Activated CD4-positive, alpha-beta T cell treated with anti-CD3 and anti-CD28 coated beads for 24 hours (primary cell): ENCODE data around the gene TSPAN18.
A peak's percentile ranks its signal among the peaks of the same experiment; 100 is the strongest.

ENCODE experiments used
- DNase-seq, 2 donors: peaks; one replicate each; pipeline ENCODE4 v3.0.0-alpha.2; 2020; ENCODE audit warnings: low read depth in 2 of 2

The TSPAN18 gene

DNA sequence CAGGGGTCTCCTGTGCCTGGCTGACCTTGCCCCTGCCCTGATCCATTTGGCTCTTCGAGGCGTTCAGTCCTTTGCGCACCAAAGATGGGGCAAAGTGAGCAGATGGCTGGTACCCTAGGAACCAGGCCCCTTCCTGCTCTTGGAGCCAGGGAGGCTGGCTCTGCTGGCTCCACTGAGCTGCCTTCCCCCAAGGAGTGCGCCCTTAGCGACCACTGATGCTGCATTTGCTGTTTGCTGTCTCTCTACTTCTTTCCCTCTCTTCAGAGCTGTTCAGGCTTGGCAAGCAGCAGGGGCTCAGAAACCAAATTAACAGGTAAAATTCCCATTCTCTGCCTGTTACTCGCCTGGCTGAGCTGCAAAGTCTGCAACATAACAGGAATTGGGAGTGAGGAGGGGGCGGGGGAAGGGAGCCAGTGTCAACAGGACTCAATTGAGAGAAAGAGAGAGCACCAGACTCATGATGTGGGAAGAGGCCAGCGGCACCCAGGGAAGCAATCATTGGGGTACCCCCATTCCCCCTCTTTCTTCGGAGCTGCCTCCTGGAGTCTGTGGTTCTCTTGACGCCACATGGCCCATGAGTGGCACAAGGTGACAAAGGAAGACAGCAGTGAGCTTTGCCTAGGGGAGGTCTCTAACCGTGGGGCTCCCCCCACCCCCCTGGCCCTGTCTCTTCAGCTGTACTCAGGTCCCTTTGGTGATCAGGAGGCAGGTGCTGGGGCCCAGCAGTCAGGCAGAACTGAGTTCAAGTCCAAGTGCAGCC lies 121.6 kb downstream of the TSPAN18 start:
- DNase-seq, result no peak

DNA sequence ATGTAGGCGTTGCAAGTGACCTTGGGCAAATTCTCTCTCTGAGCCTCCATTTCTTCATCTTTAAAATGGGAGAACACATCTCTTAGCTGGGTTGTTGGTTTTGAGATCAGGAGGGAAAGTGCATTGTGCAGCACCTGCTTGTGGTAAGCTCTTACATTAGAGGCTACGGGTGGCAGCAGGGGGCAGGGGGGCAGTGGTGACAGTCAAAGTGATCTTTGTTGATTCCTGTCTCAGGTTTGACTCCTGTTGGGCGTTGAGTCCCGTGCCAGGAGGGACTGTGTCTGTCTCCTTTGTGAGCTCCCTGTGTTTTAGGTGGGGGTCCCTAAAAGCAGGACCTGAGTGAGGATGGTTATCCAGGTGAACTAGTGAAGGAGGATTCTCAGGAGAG lies 122.2 kb downstream of the TSPAN18 start:
- no peak for DNase-seq

DNA sequence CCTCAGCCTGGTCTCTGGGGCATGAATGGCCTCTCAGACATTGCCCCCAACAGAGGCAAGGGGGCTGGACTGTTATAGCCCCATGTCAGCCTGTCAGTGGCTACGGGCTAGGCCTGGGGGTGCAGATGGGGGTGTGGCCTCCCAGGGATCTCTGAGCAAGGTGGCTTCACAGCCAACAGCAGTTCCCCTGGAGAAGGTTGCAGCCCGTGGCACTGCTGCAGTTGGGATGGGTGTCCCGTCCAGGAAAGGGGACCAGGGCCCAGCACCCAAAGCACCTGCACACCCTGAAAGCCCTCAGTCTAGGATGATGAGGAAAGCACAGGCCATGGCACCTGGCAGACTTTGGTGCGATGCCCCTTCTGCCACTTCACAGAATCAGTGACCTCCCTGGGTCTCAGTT lies 122.7 kb downstream of the TSPAN18 start:
- no peak for DNase-seq

DNA sequence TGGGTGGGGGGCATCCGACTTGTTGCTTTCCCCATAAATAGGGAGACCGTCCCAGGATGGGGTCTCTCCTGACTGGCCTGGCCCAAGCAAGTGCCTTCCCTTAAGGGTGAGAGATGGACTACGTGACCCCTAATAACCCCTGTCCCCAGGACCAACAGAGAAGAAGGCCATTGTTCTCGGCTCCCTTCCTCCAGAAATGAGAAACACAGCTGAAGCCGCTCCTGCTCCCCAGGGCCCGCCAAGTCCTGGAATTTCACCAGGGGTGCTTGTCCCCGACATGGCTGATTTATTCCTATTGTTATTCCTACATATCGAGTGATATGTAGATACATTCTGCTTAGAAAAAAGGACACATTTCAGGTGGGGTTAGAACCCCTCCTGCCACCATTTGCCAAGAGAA lies 123.2 kb downstream of the TSPAN18 start:
- no peak for DNase-seq

DNA sequence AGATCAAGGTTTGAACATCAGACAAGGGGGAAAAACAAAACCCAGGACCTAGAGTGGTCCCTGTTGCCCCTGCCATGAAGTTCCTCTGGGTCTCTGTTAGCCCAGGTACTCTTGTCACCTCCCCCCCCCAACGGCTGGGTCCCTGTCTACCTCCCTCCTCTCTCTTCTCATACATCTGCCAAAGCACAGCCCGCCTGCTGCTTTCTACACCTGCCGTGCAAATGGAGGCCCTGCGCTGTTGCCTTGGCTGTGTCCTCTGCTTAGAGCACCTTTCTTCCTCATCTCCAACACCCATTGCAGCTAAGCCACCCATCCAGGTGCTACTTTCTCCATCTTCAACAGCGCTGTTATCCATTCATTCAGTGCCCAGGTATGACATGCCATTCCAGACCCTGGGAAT lies 124.7 kb downstream of the TSPAN18 start:
- no peak for DNase-seq

DNA sequence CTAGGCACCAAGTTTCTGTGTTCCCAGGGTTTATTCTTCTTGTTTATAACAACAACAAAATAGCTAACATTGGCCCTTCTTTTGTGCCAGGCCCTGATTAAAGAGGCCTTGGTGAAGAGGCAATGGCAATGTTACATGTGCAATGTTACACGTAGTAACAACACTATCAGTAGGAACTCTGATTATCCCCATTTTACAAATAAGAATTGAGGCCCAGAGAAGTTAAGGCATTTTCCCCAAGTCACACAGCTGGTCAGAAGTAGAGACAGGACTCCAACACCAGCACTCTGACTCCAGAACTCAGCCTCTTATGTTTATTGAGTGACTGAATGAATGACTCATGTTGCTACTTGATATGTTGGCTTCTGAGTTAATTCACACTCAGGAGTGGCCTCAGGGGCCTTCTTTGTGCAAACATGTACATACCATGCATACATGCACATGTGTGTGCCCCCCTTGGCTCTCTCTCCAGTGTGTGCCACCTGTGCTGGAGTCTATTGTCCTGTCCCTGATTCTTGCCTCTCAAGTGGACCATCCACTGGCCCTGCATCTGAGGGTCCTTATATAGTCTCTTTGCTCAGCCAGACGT lies 125.5 kb downstream of the TSPAN18 start:
- no peak for DNase-seq

DNA sequence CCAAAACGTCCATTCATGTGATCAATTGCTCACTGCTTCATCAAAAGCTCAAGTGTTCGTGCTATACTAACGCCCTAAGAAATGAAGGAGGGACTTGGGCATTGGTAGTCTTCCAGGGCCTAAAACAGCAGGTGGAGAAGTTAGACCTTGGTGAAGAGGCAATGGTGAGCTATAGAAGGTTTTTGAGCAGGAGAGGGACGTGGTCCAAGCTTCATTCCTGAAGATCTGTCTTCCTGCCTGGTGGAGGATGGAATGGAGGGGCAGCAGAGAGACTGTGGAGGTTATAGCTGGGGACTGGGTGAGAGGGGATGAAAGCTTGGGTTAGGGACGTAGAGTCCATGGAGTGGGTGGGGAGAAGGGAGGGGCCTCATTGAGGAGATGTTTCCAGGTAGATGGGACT lies 126.2 kb downstream of the TSPAN18 start:
- DNase-seq, result no peak

DNA sequence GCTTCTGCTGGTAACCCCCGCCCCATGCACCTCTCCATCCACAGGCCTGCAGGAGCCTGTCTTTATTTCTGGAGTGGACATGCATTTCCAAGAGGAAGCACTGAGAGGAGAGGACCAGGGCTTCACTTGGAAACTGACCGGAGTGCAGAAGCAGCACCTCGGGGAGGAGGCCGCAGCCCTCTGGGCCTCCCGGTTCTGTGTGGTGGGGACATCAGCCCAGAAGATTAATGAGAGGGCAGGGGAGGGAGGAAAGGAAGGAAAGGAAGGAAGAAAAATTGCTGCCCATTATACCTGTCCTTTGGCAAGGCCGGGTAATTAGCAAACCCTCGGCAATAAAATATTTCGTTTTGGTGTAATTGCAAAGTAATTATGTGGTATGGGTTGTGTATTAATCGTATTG lies 126.9 kb downstream of the TSPAN18 start:
- no peak for DNase-seq

DNA sequence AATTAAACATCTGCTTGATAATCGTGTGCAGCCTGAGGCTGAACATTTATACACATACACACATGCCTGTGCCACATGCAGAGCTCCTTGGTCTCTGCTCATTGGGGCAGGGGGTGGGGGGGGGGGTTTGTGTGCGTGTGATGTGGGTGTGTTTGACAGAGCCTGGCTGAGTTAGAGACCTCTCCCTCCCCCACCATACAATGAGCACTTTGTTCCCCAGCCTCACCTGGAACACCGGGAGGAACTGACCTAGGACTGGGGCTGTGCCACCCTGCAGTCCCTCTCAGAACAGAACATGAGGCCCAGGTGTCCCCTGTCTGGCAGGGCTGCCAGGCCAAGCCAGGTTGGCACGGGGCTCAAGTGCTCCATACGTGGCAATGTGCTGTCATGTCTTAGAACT lies 127.3 kb downstream of the TSPAN18 start:
- DNase-seq, result no peak

DNA sequence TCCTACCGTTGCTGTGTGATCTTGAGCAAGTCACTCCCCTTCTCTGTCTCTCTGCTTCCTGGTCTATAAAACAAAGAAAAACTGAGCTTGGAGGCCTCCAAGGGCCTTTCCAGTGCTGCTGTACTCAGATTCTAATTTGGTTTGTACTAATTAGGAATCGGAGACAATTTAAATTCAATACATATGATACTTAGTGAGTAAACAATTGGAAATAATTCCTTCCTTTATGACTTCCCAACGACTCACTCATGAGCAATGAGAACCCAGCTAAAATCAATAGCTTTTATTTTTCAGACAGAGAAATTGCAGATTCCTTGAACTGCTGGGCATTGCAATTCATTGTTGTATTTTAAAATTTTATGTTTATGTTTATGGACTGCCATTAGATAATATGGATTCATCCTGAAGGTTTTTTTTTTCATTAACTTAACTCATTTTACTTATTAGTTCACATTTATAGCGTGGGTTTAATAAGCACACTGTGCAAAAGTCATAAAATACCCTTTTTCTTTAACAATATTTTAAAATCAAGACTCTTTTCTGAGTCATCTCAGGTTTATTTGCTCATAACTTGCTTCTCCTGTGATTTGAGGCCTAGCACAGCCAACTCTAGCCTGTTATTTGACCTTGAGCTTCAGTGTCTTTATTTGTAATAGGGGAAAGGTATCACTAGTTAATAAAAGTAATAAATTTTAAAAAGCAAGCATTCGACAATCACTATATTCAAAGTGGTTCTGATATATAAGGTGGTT lies 128.2 kb downstream of the TSPAN18 start:
- DNase-seq, result no peak

DNA sequence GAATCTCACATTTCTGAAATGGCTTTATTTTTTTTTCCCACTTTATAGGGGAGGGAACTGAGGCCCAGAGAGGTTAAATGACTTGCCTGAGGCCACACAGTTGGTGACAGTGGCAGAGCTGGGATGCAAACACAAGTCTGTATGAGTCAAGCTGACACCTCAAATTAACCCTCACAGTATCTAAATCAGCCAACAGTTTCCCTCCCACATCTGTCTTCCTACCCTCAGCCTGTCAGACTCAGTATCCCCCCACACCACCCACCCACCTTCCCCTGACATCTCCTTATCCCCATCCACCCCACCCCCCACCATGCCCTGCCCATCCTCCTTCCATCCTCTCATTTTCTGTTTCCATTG lies 128.7 kb downstream of the TSPAN18 start:
- DNase-seq, result no peak

DNA sequence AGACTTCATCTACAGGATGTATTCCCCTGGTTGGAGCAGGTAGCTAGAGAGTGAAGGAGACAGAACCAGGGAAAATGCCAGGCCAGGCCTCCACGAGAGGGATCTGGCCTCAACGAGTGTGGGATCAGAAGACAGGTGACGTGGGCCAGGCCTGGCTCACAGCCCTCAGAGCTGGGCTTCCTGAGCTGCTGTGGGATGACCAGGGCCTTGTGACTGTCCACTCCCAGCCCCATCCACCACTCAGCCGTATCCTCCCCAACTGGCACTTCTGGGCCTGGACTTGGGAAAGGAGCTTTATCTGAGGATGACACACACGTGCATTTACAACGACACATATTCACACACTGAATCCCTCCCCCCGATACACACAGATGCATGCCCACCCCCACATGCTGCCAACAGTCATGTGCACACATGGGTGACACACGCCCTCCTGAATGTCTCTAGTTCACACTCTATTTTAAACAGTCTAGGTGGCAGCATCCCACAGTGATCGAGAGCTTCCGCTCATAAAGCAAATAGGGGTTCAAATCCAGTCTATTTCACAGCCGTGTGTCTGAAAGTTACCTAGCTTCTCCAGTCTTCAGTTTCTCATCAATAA lies 130.8 kb downstream of the TSPAN18 start:
- no peak for DNase-seq

DNA sequence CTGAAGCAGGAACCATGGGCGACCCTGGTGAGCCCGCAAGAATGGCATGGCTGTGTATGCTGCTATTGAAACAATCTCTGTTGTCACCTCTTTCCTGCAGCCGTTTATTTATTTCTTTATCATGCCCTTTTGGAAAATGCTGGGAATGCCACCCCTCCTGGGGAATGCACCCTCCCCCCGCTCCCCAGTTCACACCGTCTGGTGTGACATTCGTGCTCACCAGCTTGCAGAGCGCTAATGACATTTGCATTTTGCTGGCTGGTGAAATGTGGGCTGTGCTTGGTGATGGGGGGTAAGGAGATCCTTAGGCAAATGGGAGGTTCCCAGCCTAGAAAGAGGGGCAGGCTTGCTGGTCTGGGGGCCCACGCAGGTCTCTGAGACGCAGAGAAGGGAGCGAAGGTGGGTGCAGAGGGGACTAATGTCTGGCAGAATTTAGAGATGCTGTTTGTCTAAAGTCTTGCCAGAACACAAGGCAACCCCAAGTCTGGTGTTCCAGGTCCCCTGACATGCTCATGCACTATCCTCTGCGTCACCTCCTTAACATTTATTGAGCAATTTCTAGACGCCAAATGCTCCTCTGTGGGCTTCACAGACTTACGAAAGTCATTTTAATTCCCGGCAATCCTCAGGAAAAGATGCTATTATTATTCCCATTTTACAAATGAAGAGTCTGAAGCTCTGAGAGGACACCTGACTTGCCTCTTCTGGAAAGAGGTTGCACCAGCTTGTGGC lies 132.2 kb downstream of the TSPAN18 start:
- DNase-seq, result no peak

DNA sequence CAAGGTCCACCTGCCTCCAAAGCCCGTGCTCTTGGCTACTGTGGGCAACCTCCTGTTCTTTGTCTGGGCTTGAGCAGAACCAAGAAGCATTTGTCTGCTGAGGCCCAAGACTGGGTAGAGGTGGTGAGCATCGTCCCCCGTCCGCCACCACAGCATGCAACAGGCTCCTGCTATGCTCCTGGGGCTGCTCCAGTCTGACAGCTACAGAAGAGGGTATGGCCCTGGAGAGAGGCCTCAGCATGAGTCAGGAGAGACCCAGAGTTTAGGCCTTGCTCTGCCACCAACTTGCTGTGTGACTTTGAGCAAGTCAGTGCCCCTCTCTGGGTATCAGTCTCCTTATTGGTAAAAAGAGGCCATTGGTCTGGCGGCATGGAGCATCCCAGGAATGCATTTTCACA lies 132.8 kb downstream of the TSPAN18 start:
- no peak for DNase-seq

DNA sequence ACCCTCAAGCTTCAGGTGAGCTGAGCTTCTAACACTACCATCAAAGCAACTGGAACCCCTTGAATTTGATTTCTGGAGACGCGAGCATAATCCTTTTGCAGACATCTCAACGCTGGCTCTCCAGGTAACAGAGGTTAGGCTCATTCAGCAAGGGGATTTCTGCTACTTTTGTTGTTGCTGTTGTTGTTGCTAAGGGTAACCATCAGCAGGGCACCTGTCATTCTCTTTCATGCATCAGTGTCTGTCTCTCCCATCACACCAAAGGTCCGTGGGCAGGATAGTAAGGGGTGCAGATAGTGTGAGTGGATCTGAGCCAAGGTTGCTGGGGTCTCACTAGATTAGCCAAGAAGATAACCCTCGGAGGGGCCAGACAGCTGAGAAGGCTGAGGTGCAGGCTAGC lies 133.6 kb downstream of the TSPAN18 start:
- DNase-seq, result no peak

DNA sequence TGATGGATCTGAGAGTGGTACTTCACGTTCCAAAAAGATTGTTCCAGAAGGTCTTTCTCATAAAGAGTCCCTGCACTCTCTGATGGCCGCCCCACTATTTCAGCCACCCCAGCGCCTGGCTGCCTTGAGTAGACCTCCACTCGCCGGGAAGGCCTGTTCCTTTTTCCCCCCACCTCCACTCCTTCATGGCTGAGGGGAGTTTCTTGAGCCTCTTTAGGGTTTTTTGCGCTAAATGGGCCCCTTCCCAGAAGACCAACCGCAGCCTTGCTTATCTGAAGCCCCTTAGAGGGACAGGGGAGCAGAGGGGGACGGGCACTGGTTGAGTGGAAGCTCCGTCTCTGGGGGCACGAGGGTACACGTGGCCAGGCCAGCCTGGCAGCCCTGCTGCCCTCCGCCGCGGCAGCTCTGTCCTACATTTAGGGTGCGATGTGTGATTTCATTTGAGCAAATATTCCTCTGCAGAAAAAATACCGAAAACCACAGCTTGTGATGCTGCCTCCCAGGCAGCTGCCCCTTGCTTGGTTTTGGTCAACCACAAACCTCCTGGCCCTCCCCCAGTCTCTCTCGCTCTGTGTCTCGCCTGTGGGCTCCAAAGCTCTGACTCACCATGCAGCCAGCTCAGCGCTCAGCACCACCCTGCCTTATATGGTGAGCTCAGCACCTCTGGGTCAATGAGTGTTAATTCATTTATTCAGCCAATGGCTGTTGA lies 135.2 kb downstream of the TSPAN18 start:
- DNase-seq, result peak; percentile 64 to 75

DNA sequence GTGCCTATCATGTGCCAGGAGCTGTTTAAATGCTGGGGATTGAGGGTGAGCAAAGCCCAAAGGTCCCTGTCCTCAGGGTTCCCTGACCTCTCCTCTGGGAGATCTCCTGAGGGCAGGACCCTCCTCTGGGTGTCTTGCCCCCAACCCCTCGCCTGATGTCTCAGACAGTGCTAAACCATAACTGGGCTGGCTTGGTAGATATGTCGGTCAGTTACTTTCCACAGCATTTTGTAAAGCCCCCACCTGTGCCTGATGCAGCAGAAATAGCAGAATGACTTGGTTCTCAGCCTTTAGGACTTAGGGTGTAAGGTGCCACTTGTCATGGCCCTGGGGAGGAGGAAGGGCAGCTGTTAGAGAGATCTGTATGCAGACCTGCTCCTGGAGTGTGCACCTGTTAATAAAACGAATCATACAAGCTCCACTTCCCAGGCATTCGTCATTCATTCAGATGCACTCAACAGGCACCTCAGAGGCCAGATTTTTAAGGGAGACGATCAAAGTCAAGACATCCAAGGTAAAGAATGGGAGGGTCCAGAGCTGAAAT lies 135.9 kb downstream of the TSPAN18 start:
- DNase-seq, result no peak

DNA sequence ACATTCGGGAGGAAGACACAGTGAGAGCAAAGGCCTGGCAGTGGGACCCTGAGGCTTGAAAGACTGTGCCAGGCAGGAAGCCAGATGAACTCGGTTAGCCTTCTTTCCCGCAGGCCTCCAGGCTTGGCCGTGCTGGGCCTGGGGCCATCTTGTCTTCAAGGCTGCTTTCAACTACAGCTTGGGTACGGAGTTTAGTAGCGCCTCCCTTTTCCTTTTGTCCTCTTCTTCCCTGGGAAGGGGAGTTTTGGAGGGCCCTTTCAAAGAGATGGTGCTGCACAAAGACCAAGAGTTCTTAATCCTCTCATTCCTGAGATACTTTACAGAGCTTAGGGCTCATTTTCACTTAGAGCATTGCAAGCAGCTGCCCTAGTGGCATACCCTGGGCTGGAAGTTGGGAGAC lies 136.5 kb downstream of the TSPAN18 start:
- DNase-seq, result no peak

DNA sequence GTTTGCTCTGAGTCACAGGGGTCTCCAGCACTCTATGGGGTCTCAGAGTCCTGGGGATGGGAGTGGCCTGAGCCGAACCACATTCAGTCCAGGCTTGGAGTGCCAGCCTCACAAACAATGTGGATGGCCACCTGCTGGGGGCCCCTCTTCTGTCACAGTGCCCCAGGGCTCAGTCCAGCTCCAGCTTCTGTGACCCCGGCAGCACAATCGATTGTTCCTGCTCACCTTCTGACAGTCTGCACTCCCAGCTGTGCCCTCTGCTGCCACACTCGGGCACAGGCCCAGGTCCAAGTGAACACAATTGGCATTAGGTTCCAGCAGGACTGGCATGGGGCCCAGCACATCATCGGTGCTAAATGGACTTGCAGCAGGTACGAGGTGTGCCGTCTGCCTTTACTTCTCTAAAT lies 139.1 kb downstream of the TSPAN18 start:
- no peak for DNase-seq

DNA sequence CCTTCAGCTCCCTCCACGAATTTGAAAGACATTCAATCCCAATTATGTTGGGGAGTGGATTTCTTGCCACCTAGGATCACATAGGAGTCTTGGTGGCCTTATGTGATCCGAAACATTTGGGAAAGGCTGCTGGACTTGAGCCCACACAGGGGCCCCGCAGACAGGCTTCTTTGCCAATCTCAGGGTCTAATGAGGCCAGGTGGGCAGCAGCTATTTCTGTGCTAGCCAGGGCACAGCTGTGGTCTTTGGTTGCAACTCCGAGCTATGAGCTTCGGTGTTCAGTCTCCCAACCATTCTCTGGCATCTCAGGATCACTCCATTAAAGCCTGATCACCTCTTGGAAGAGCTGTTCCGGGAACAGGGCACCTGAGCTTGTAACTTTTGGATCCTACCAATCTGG lies 139.5 kb downstream of the TSPAN18 start:
- DNase-seq, result no peak

DNA sequence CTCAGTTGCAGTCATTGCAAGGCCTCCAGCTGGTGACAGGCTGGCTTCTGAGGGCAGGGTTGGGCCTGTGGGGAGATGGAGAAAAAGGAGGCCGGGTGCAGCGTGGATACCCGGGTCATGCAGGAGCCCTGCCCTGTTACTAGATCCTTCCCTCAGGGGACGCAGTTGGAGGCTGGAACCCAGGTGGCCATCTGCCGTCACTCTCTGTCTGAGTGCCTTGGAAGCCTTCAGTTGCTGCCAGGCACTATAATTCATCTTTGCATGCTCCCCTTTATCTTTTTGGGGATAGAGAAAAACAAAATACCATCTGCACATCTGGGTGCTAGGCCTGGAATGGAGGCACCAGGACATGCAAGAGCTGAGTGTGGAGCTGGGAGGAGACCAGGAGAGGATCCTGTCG lies 141.3 kb downstream of the TSPAN18 start:
- DNase-seq, result no peak
